ENCODE results near the gene PLD4. TPM values are rescaled to one million over a fixed set of nuclear protein-coding genes. Genes with fewer than 3 reads are reported as not detected.

PLD4 gene
- polyA plus RNA-seq, 3 donors, result 12.2 to 15.5 (median 15.1) TPM

GRCh38 chr14:104913435-104913834, 11.2 kb upstream of the PLD4 start:
- Mint-ChIP-seq H3K27me3 (ENCODE audit: low read depth in 3 of 3) (peaks cover 15 to 27% (median 26%) of the 10 kb centered on the region in 3 donors), H3K4me3 (no peak overlapping the region), H3K4me1 (no peaks in the 10 kb centered on the region), H3K27ac (no peak overlapping the region), H3K36me3 (no peaks in the 10 kb centered on the region), H3K9me3 (peaks cover 7 to 30% (median 21%) of the 10 kb centered on the region in 7 donors)
- Histone ChIP-seq H3K9ac (ENCODE audit: insufficient read depth, low read length, poor library complexity, severe bottlenecking) (no peak overlapping the region), H3K4me2 (replicated peaks; ENCODE audit: extremely low read depth, low read length, poor library complexity, severe bottlenecking) (no peak overlapping the region), H3K4me3 (replicated peaks in 1 of 3; ENCODE audit: low read depth in 2 of 3, low read length in 3 of 3) (no peak overlapping the region), H3K9me3 (replicated peaks in 1 of 2; ENCODE audit: control insufficient read depth in 1 of 2, insufficient read depth in 1 of 2, low read length in 2 of 2) (peaks cover 18 to 22% of the 10 kb centered on the region in 2 donors), H3K36me3 (replicated peaks in 1 of 2; ENCODE audit: control insufficient read depth in 1 of 2, insufficient read depth in 2 of 2, low read length in 2 of 2) (no peaks in the 10 kb centered on the region), H4K20me1 (ENCODE audit: insufficient read depth, low read length) (no peaks in the 10 kb centered on the region), H2AFZ (ENCODE audit: insufficient read depth, low read depth, low read length, poor library complexity, severe bottlenecking) (no peak overlapping the region), H3K27ac (ENCODE audit: low read depth in 1 of 2, low read length in 2 of 2) (no peak overlapping the region), H3K79me2 (ENCODE audit: insufficient read depth, low read length) (no peaks in the 10 kb centered on the region), H3K4me1 (ENCODE audit: control insufficient read depth in 1 of 2, insufficient read depth in 2 of 2, low read length in 2 of 2) (no peaks in the 10 kb centered on the region), H3K27me3 (ENCODE audit: control insufficient read depth in 2 of 2, insufficient read depth in 2 of 2, low read length in 2 of 2) (peaks cover 0 to 4% of the 10 kb centered on the region in 2 donors)
- intact Hi-C loops (cut with micrococcal nuclease), result no loop called here
- no peak for DNase-seq
- 96% methylated on average over 5 of the region's 7 CpGs for WGBS (ENCODE audit: insufficient coverage)
- TF ChIP-seq, protein P1, sequence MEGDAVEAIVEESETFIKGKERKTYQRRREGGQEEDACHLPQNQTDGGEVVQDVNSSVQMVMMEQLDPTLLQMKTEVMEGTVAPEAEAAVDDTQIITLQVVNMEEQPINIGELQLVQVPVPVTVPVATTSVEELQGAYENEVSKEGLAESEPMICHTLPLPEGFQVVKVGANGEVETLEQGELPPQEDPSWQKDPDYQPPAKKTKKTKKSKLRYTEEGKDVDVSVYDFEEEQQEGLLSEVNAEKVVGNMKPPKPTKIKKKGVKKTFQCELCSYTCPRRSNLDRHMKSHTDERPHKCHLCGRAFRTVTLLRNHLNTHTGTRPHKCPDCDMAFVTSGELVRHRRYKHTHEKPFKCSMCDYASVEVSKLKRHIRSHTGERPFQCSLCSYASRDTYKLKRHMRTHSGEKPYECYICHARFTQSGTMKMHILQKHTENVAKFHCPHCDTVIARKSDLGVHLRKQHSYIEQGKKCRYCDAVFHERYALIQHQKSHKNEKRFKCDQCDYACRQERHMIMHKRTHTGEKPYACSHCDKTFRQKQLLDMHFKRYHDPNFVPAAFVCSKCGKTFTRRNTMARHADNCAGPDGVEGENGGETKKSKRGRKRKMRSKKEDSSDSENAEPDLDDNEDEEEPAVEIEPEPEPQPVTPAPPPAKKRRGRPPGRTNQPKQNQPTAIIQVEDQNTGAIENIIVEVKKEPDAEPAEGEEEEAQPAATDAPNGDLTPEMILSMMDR (IDR thresholded peaks at IDR 0.05), result no peak

GRCh38 chr14:104917116-104917515, 7.6 kb upstream of the PLD4 start:
- H3K36me3 Mint-ChIP-seq, result no peaks in the 10 kb centered on the region
- WGBS (ENCODE audit: insufficient coverage), result 95% methylated on average over 7 of the region's 9 CpGs
- no peak overlapping the region for H3K27ac Mint-ChIP-seq
- DNase-seq, result no peak
- no peak overlapping the region for H3K27ac ChIP-seq (ENCODE audit: low read depth in 1 of 2, low read length in 2 of 2)
- H3K4me1 Mint-ChIP-seq, result no peaks in the 10 kb centered on the region
- H3K4me2 ChIP-seq (replicated peaks; ENCODE audit: extremely low read depth, low read length, poor library complexity, severe bottlenecking), result no peak overlapping the region
- intact Hi-C loops (cut with micrococcal nuclease), result no loop called here
- H4K20me1 ChIP-seq (ENCODE audit: insufficient read depth, low read length), result no peaks in the 10 kb centered on the region
- peak overlapping the region in 1 of 2 donors; percentile 41 for H3K4me3 Mint-ChIP-seq
- no peaks in the 10 kb centered on the region for H3K79me2 ChIP-seq (ENCODE audit: insufficient read depth, low read length)
- peaks cover 3 to 8% of the 10 kb centered on the region in 2 donors for H3K9me3 ChIP-seq (replicated peaks in 1 of 2; ENCODE audit: control insufficient read depth in 1 of 2, insufficient read depth in 1 of 2, low read length in 2 of 2)
- H3K36me3 ChIP-seq (replicated peaks in 1 of 2; ENCODE audit: control insufficient read depth in 1 of 2, insufficient read depth in 2 of 2, low read length in 2 of 2), result no peaks in the 10 kb centered on the region
- H3K27me3 ChIP-seq (ENCODE audit: control insufficient read depth in 2 of 2, insufficient read depth in 2 of 2, low read length in 2 of 2), result peaks cover 0 to 4% of the 10 kb centered on the region in 2 donors
- H3K9ac ChIP-seq (ENCODE audit: insufficient read depth, low read length, poor library complexity, severe bottlenecking), result no peak overlapping the region
- no peak overlapping the region for H3K4me3 ChIP-seq (replicated peaks in 1 of 3; ENCODE audit: low read depth in 2 of 3, low read length in 3 of 3)
- H3K27me3 Mint-ChIP-seq (ENCODE audit: low read depth in 3 of 3), result peaks cover 15 to 23% (median 16%) of the 10 kb centered on the region in 3 donors
- H2AFZ ChIP-seq (ENCODE audit: insufficient read depth, low read depth, low read length, poor library complexity, severe bottlenecking), result no peak overlapping the region
- no peaks in the 10 kb centered on the region for H3K4me1 ChIP-seq (ENCODE audit: control insufficient read depth in 1 of 2, insufficient read depth in 2 of 2, low read length in 2 of 2)
- TF ChIP-seq, protein P1 (IDR thresholded peaks at IDR 0.05), result no peak
- peaks cover under 1 to 12% (median 5%) of the 10 kb centered on the region in 7 donors for H3K9me3 Mint-ChIP-seq
